PC-9 (cell line): ENCODE measurements around the gene NXNL2.

Source experiments
- EZH2 ChIP-seq: fragments of 200-600 bp; sonication (generic); IDR thresholded peaks from 2 replicates; pipeline ENCODE4 v1.8.0; 2017; ENCODE audit warnings: antibody characterized with exemption, low read depth
- TF ChIP-seq, protein P1 (sequence below): fragments of 200-600 bp; sonication (generic); conservative IDR thresholded peaks from 2 replicates; pipeline ENCODE4 v1.6.1; 2017; ENCODE audit warnings: mixed run types, antibody characterized with exemption, mild to moderate bottlenecking, moderate library complexity

DNA sequence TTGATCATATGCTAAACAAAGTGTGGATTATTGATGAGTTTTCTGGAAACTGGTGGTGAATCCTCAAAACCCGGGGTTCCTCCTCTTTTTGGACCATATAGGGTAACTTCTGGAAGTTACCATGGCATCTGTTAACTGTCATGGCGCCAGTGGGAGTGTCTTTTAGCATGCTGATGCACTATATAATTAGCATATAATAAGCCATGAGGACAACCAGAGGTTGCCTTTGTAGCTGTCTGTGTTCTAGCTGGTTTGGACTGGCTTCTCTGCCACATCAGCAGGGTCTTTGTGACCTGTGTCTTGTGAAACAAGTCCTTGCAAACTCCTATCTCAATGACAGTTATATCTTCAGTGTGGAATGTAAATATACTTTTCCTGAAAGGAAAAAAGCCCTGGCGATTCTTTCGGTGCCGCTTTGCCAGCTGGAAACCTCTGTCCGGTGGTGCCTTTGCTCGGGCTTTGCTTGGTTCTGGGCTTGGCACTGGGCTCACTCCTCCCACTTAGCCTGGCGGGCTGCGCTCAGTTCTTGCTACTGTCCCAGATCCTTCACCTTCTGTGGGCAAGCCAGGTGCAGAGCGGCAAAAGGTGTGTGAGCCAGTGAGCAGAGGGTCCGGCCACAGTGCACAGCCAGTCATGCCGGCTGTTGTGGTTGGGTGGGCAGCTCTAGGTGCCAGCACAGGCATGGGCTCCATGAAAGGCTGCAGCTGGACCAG lies 20.4 kb downstream of the NXNL2 start:
- TF ChIP-seq, protein P1, sequence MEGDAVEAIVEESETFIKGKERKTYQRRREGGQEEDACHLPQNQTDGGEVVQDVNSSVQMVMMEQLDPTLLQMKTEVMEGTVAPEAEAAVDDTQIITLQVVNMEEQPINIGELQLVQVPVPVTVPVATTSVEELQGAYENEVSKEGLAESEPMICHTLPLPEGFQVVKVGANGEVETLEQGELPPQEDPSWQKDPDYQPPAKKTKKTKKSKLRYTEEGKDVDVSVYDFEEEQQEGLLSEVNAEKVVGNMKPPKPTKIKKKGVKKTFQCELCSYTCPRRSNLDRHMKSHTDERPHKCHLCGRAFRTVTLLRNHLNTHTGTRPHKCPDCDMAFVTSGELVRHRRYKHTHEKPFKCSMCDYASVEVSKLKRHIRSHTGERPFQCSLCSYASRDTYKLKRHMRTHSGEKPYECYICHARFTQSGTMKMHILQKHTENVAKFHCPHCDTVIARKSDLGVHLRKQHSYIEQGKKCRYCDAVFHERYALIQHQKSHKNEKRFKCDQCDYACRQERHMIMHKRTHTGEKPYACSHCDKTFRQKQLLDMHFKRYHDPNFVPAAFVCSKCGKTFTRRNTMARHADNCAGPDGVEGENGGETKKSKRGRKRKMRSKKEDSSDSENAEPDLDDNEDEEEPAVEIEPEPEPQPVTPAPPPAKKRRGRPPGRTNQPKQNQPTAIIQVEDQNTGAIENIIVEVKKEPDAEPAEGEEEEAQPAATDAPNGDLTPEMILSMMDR, result no peak
- no peak for TF ChIP-seq EZH2
